PC-3 (cell line): ENCODE data around the gene RANGAP1. TPM values are rescaled to one million over a fixed set of nuclear protein-coding genes. Genes with fewer than 3 reads are reported as not detected.

Experiments
- ATAC-seq: fragments of 200-7000 bp; cut with Tn5 transposase; 2 replicates; pipeline ENCODE4 v1.9.1; 2020; ENCODE audit warnings: mild to moderate bottlenecking, moderate library complexity
- BruUV-seq: library from RNA; stranded (reverse); fragments of 400-500 nt; replicated peaks from 2 replicates; lab custom pipeline; 2021; lab: Mats Ljungman, UMichigan
- CTCF ChIA-PET: fragments of 300-600 bp; sonication (Branson Sonifier 250); formaldehyde crosslinking; loops from one replicate; lab custom pipeline; 2022; ENCODE audit warnings: antibody characterized with exemption; lab: Charles Lee
- POLR2A ChIA-PET: fragments of 300-600 bp; sonication (Branson Sonifier 250); formaldehyde crosslinking; loops from one replicate; lab custom pipeline; 2022; ENCODE audit warnings: antibody characterized with exemption; ENCODE audit not compliant: unreplicated experiment; lab: Charles Lee
- DNase-seq: peaks from one replicate; pipeline ENCODE4 v3.0.0-alpha.2; 2015
- H2AFZ ChIP-seq: fragments of 300-600 bp; sonication (generic); 2 replicates; pipeline ENCODE4 v1.6.0; 2016; ENCODE audit warnings: antibody characterized with exemption, low read length
- H3F3A ChIP-seq: fragments of 300-600 bp; sonication (generic); one replicate; pipeline ENCODE4 v1.6.0; 2017; ENCODE audit warnings: antibody characterized with exemption, low read length, control low read depth, mild to moderate bottlenecking; ENCODE audit not compliant: unreplicated experiment
- H3K27ac ChIP-seq: fragments of 300-600 bp; sonication (generic); 2 replicates; pipeline ENCODE4 v1.5.1; 2016; ENCODE audit warnings: mild to moderate bottlenecking, low read length
- H3K27me3 ChIP-seq: fragments of 300-600 bp; sonication (generic); 2 replicates; pipeline ENCODE4 v1.6.1; 2016; ENCODE audit warnings: low read length, mixed read lengths
- H3K36me3 ChIP-seq: fragments of 300-600 bp; sonication (generic); 2 replicates; pipeline ENCODE4 v1.6.1; 2016; ENCODE audit warnings: low read depth, mixed run types, low read length, mixed read lengths
- H3K4me1 ChIP-seq: fragments of 300-600 bp; sonication (generic); 2 replicates; pipeline ENCODE4 v1.5.1; 2016; ENCODE audit warnings: low read length; ENCODE audit not compliant: insufficient read depth
- H3K4me2 ChIP-seq: fragments of 300-600 bp; sonication (generic); 2 replicates; pipeline ENCODE4 v1.6.0; 2016; ENCODE audit warnings: low read length
- H3K4me3 ChIP-seq: fragments of 300-600 bp; sonication (generic); 2 replicates; pipeline ENCODE4 v1.5.1; 2016; ENCODE audit warnings: mild to moderate bottlenecking, low read length, mixed read lengths
- H3K79me2 ChIP-seq: fragments of 300-600 bp; sonication (generic); 2 replicates; pipeline ENCODE4 v1.6.1; 2017; ENCODE audit warnings: low read length, mixed read lengths
- H3K9ac ChIP-seq: fragments of 300-600 bp; sonication (generic); 2 replicates; pipeline ENCODE4 v1.6.0; 2016; ENCODE audit warnings: mild to moderate bottlenecking, low read length
- H3K9me2 ChIP-seq: fragments of 300-600 bp; sonication (generic); replicated peaks from 2 replicates; pipeline ENCODE4 v1.6.1; 2016; ENCODE audit warnings: mixed run types, low read length, mixed read lengths
- H3K9me3 ChIP-seq: fragments of 300-600 bp; sonication (generic); 2 replicates; pipeline ENCODE4 v1.6.1; 2016; ENCODE audit warnings: low read length, mixed read lengths
- H4K20me1 ChIP-seq: fragments of 300-600 bp; sonication (generic); 2 replicates; pipeline ENCODE4 v1.6.1; 2016; ENCODE audit warnings: low read length, mixed read lengths
- CTCF ChIP-seq: fragments of 300-600 bp; sonication (generic); conservative IDR thresholded peaks from 2 replicates; pipeline ENCODE4 v1.5.1; 2017; ENCODE audit warnings: antibody characterized with exemption, low read depth, mild to moderate bottlenecking, low read length
- EZH2 ChIP-seq: fragments of 300-600 bp; sonication (generic); IDR thresholded peaks from one replicate; pipeline ENCODE4 v1.6.1; 2017; ENCODE audit warnings: antibody characterized with exemption, mild to moderate bottlenecking, low read length; ENCODE audit not compliant: unreplicated experiment
- EZH2phosphoT487 ChIP-seq: fragments of 300-600 bp; sonication (generic); IDR thresholded peaks from 2 replicates; pipeline ENCODE4 v1.6.1; 2018; ENCODE audit warnings: mild to moderate bottlenecking, antibody characterized with exemption, low read length, borderline replicate concordance
- intact Hi-C: fragments of 100-400 bp; cut with micrococcal nuclease; formaldehyde crosslinking; loops from 2 replicates; pipeline ENCODE4 v1.9.0; 2023
- total RNA-seq: library from RNA; depleted of rRNA; stranded (reverse); fragments of >200 nt; gene quantifications from 2 replicates; pipeline ENCODE4 v1.2.3, GENCODE V29; 2014

Gene RANGAP1
- total RNA-seq, 1 experiment from 2014 or later: 99.0 TPM

GRCh38 chr22:41310336-41310735, 24.3 kb upstream of the RANGAP1 start:
- Histone ChIP-seq H3K9me3 (no peaks in the 10 kb centered on the region), H2AFZ (no peak overlapping the region), H3K27me3 (no peaks in the 10 kb centered on the region), H3K27ac (no peak overlapping the region), H3K36me3 (no peaks in the 10 kb centered on the region), H4K20me1 (peaks cover 3% of the 10 kb centered on the region; the same call in 1 of the 2 replicates), H3K9me2 (no peaks in the 10 kb centered on the region), H3K9ac (no peak overlapping the region), H3K79me2 (peaks cover 57% of the 10 kb centered on the region), H3K4me1 (peaks cover 13% of the 10 kb centered on the region), H3K4me3 (no peak overlapping the region), H3K4me2 (no peak overlapping the region), H3F3A (no peaks in the 10 kb centered on the region)
- intact Hi-C loops: no loop called here
- ATAC-seq (no peak), DNase-seq (no peak)
- POLR2A ChIA-PET: interaction anchor here (0.5 to 0.6 kb wide), 3 partner anchors 41 to 71 kb away, joined by 3 to 6 read pairs (median 5); partner anchors contain the start of gene TEF
- BruUV-seq: no TSS peak
- no peak for TF ChIP-seq EZH2phosphoT487
- TF ChIP-seq EZH2: no peak
- CTCF ChIA-PET: no interaction called here

GRCh38 chr22:41308544-41308947, 22.6 kb upstream of the RANGAP1 start:
- H3K4me3 ChIP-seq: no peak overlapping the region
- peaks cover 15% of the 10 kb centered on the region for H3K4me1 ChIP-seq
- ChIA-PET CTCF (no interaction called here), POLR2A (no interaction called here)
- H3F3A ChIP-seq: no peaks in the 10 kb centered on the region
- ATAC-seq (no peak), DNase-seq (no peak)
- no peak overlapping the region for H3K27ac ChIP-seq
- H3K27me3 ChIP-seq: no peaks in the 10 kb centered on the region
- TF ChIP-seq EZH2phosphoT487 (no peak), CTCF (no peak), EZH2 (no peak)
- intact Hi-C loops: no loop called here
- no peak overlapping the region for H2AFZ ChIP-seq
- no TSS peak for BruUV-seq
- peaks cover 71% of the 10 kb centered on the region for H3K79me2 ChIP-seq
- H3K9ac ChIP-seq: no peak overlapping the region
- H3K36me3 ChIP-seq: no peaks in the 10 kb centered on the region
- H3K9me2 ChIP-seq: no peaks in the 10 kb centered on the region
- no peaks in the 10 kb centered on the region for H3K9me3 ChIP-seq
- H4K20me1 ChIP-seq: peaks cover 3% of the 10 kb centered on the region; the same call in 1 of the 2 replicates
- H3K4me2 ChIP-seq: no peak overlapping the region

GRCh38 chr22:41308054-41308453, 22.1 kb upstream of the RANGAP1 start:
- BruUV-seq: no TSS peak
- Histone ChIP-seq H3K9ac (no peak overlapping the region), H3F3A (no peaks in the 10 kb centered on the region), H3K79me2 (peaks cover 72% of the 10 kb centered on the region), H3K27me3 (no peaks in the 10 kb centered on the region), H4K20me1 (peaks cover 3% of the 10 kb centered on the region; the same call in 1 of the 2 replicates), H3K4me1 (peaks cover 17% of the 10 kb centered on the region), H3K4me2 (no peak overlapping the region), H3K36me3 (no peaks in the 10 kb centered on the region), H3K4me3 (no peak overlapping the region), H3K9me3 (no peaks in the 10 kb centered on the region), H3K9me2 (no peaks in the 10 kb centered on the region), H2AFZ (no peak overlapping the region), H3K27ac (no peak overlapping the region)
- intact Hi-C loops: no loop called here
- CTCF ChIA-PET: no interaction called here
- DNase-seq (no peak), ATAC-seq (no peak)
- POLR2A ChIA-PET: no interaction called here
- TF ChIP-seq EZH2: no peak
- no peak for TF ChIP-seq CTCF
- no peak for TF ChIP-seq EZH2phosphoT487
